Measurements from ENCODE around the gene CNTF.

DNA sequence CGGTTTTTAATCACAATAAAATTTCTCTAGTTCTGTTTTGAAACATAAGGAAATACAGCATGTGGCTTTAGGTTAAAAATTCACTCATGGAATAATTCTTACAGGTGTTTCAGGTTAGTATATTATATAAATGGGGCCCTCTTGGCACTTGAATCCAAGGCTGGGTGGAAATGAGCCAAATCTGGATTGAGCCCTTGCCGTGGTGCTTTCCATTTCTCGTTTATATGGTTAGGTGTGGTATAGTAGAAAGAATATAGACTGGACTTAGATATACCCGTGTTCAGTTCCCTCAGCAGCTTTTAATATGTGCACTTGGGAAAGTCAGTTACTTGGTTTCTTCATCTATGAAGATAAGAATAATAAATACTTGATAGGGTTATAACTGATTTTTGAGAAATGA lies 27.6 kb upstream of the CNTF start:
- TF ChIP-seq, protein P1, sequence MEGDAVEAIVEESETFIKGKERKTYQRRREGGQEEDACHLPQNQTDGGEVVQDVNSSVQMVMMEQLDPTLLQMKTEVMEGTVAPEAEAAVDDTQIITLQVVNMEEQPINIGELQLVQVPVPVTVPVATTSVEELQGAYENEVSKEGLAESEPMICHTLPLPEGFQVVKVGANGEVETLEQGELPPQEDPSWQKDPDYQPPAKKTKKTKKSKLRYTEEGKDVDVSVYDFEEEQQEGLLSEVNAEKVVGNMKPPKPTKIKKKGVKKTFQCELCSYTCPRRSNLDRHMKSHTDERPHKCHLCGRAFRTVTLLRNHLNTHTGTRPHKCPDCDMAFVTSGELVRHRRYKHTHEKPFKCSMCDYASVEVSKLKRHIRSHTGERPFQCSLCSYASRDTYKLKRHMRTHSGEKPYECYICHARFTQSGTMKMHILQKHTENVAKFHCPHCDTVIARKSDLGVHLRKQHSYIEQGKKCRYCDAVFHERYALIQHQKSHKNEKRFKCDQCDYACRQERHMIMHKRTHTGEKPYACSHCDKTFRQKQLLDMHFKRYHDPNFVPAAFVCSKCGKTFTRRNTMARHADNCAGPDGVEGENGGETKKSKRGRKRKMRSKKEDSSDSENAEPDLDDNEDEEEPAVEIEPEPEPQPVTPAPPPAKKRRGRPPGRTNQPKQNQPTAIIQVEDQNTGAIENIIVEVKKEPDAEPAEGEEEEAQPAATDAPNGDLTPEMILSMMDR (IDR thresholded peaks at IDR 0.05) = no peak
- no peak for TF ChIP-seq POLR2A (IDR thresholded peaks at IDR 0.05)
